ENCODE data around the gene GLB1L2.

GRCh38 chr11:134338654-134339053 lies 6.9 kb downstream of the GLB1L2 start:
- TF ChIP-seq FOSL1 (CRISPR knock-in tag; IDR thresholded peaks at IDR 0.05; ENCODE audit: borderline replicate concordance) (no peak), PAX8 (CRISPR knock-in tag; IDR thresholded peaks at IDR 0.05; ENCODE audit: borderline replicate concordance) (no peak), FOXM1 (CRISPR knock-in tag; IDR thresholded peaks at IDR 0.05) (no peak), NFKBIZ (CRISPR knock-in tag; IDR thresholded peaks at IDR 0.05) (no peak), IRF1 (CRISPR knock-in tag; IDR thresholded peaks at IDR 0.05; ENCODE audit: low read depth) (no peak), ZNF260 (CRISPR knock-in tag; IDR thresholded peaks at IDR 0.05; ENCODE audit: borderline replicate concordance, low read depth) (no peak), KLF16 (CRISPR knock-in tag; IDR thresholded peaks at IDR 0.05) (no peak), FOXK2 (IDR thresholded peaks at IDR 0.05) (no peak)
- TF ChIP-seq, protein P1, sequence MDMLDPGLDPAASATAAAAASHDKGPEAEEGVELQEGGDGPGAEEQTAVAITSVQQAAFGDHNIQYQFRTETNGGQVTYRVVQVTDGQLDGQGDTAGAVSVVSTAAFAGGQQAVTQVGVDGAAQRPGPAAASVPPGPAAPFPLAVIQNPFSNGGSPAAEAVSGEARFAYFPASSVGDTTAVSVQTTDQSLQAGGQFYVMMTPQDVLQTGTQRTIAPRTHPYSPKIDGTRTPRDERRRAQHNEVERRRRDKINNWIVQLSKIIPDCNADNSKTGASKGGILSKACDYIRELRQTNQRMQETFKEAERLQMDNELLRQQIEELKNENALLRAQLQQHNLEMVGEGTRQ (IDR thresholded peaks at IDR 0.05; ENCODE audit: low read depth, low read length) = no peak
- TF ChIP-seq, protein P1 (CRISPR knock-in tag; IDR thresholded peaks at IDR 0.05; ENCODE audit: borderline replicate concordance) = no peak
- TF ChIP-seq, protein P2, sequence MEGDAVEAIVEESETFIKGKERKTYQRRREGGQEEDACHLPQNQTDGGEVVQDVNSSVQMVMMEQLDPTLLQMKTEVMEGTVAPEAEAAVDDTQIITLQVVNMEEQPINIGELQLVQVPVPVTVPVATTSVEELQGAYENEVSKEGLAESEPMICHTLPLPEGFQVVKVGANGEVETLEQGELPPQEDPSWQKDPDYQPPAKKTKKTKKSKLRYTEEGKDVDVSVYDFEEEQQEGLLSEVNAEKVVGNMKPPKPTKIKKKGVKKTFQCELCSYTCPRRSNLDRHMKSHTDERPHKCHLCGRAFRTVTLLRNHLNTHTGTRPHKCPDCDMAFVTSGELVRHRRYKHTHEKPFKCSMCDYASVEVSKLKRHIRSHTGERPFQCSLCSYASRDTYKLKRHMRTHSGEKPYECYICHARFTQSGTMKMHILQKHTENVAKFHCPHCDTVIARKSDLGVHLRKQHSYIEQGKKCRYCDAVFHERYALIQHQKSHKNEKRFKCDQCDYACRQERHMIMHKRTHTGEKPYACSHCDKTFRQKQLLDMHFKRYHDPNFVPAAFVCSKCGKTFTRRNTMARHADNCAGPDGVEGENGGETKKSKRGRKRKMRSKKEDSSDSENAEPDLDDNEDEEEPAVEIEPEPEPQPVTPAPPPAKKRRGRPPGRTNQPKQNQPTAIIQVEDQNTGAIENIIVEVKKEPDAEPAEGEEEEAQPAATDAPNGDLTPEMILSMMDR (CRISPR knock-in tag; IDR thresholded peaks at IDR 0.05) = no peak
